Lung microvascular endothelial cell (primary cell): ENCODE data around the gene ZNF774. TPM values are rescaled to one million over a fixed set of nuclear protein-coding genes. Genes with fewer than 3 reads are reported as not detected.
"Not testable (repeated sequence)": the region's sequence is repeated elsewhere in the genome, so short reads cannot be mapped to it uniquely, and the experiment has no call there.

Source experiments
- DNase-seq, 2 donors: peaks; one replicate each; pipeline versions ENCODE4 v3.0.0 to v3.0.0-alpha.2; 2010; ENCODE audit warnings: low read depth in 2 of 2
- total RNA-seq: library from RNA; depleted of rRNA; stranded (reverse); fragments of >200 nt; gene quantifications from 2 replicates; pipeline ENCODE4 v1.2.1, GENCODE V29; 2014

Gene ZNF774
- 0.65 and 0.79 TPM in 2 replicates for total RNA-seq

- peak; percentile 93 to 97 for DNase-seq
Observed at GRCh38 chr15:90352107-90352893, at the start of gene ZNF774. TSS of gene ZNF774 (plus strand) at chr15:90352284. CDS start at chr15:90354661, 2,377 bp downstream.

DNA sequence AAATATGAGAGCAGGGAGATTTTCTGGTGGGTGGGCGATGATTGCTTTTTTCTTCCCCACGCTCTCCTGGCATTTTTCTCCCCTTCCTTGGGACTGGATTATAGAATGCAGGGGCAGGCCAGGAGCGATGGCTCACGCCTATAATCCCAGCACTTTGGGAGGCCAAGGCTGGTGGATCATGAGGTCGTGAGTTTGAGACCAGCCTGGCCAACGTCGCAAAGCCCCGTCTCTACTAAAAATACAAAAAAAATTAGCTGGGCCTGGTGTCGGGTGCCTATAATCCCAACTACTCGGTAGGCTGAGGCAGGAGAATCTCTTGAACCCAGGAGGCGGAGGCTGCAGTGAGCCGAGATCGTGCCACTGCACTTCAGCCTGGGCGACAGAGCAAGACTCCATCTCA, 46.7 kb upstream of the ZNF774 start:
- not testable (repeated sequence) for DNase-seq

- no peak for DNase-seq
Observed at GRCh38 chr15:90305932-90306331, 46.2 kb upstream of the ZNF774 start.

DNA sequence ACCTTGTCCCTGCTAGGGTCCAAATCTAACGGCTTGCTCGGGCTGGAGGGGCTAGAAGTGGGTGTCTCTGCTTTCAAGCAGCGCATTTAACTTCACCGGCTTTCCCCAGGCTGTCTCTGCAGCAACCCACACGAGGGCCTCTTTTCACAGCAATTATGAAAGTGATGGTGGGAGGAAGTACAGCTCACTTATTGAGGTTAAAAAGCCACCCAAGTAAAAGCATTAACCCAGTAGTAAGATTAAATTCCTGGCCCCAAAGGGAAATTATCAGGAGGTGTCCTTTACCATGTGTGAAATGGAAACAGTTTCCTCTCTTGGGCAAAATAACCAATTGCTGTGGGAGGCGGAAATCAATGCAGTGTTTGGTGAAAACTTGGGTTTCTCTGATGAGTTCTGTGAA, 45.5 kb upstream of the ZNF774 start:
- peak in 1 of 2 donors; percentile 9 for DNase-seq

- DNase-seq = no peak
Observed at GRCh38 chr15:90307661-90308060, 44.4 kb upstream of the ZNF774 start.

DNA sequence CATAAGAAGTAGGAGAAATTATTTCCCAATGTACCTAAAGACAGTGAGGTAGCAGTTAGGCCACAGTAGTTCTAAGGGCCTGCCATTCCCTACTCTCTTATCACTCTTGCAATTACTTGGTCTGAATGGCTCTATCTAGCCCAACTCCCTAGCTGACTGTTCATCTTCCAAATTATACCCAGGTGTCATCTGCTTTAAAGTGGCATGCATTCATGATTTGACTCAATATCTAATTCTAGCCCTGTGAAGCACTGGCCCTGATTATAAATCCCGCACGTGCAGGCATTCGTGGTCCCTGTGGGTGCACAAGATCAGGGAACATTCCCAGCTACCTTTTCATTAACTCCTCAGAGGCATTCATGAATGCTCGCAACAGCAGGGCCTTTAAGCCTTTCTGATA, 43.1 kb upstream of the ZNF774 start:
- DNase-seq = no peak

GRCh38 chr15:90315278-90315982, 36.7 kb upstream of the ZNF774 start:
- peak; percentile 19 to 40 for DNase-seq

DNA sequence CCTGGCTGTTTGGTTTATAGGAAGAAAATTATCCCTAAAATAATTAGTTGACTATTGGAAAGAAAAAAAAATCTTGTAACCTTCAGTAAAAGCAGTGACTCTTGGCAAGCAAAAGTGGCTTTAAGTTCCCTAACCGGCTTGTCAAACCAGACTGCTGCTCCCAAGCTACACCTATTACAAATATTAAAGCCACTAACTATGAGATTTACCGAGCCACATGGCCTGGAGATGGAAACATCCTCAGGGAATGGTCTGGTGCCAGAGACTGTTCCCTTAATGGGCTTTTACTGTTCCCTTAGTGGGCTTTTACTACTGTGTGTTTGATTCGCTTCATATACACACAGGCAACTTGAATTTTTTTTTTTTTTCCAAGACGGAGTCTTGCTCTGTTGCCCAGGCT, 35.9 kb upstream of the ZNF774 start:
- no peak for DNase-seq

- DNase-seq = no peak
Observed at GRCh38 chr15:90318591-90318990, 33.5 kb upstream of the ZNF774 start.

DNA sequence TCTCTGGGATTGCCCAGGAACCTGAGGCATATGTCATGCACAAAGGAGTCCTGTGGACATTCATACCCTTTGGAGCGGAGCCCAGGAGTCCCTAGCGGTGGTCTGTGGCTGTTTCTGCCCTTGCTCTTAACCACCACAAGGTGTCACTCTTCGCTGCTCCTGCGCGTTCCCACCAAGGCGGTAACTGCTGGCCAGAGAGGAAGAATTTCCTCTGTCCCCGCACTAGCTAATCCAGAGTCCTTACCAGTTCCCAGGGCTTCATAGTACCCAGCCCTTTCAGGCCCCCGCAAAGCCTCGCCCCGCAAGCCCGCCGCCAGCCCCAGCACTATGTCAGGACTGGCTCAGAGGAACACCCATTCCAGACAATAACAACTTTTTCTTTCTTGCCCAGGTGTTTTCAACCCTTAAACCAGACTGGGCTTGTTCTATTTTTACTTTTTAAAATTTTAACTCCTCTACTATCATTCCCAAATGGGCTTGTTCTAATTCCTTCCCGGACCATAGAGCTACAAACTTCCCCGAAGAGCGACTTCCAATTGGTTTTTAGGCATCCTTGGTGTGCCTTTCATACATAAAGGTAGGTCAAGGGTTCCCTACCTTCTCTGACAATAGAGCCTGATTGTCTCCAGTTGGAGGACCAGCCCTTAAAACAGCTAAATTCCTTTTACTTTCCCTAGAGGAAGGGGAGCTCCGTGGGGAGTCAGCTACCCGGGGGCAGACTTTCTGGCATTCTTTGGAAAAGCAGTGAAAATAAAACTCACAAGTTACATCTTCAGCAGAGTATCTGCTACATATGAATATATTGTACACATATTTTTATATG, 31.8 kb upstream of the ZNF774 start:
- peak; percentile 91 for DNase-seq

DNA sequence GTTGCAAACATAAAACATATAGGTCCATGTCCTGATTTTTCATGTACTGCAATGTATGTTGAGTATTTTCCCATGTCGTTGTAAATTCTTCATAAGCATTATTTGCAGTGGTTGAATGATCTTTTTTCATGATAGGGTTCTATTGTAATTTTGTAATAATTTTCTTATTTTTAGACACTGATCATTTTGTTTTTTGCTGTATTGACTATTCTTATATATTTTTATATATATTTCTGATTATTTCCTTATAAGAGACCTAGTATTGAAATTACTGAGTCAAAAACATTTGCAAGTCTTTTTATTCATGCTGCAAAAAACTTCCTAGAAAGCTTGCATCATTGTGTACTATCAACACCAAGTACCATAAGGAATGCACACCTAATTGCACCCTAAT, 31.2 kb upstream of the ZNF774 start:
- no peak for DNase-seq

DNA sequence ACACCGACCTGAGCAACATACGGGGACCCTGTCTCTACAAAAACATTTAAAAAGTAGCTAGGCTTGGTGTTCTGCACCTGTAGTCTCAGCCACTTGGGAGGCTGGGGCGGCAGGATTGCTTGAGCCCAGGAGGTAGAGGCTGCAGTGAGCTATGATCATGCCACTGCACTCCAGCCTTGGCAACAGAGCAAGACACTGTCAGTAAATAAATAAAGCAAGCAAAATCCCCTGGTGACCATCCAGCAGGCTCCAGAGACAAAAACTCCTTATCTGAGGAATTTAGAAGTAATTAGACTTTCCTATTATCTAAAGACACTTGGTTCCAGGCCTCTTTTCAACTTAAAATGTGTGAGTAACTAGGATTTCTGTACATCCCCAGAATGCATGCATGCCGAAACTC, 29.5 kb upstream of the ZNF774 start:
- DNase-seq = no peak

DNA sequence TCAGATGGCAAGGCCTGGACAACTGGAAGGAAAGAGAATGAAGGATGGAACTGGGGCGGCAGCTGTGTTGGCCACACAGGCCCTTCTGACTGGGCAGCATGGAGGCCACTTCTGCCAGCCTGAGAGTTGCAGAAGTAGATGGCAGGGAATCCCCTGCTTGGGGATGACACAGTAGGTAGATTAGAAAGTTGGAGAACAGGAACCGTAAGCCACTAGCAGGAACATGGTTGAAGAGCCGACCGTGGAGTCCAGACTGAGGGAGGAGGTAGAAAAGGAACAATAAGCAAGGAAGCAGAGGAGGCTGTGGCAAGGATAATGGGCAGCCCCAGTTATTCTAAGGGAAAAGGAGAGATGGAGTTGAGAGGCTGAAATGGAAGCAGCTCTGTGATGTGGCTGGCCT, 26.4 kb upstream of the ZNF774 start:
- DNase-seq = no peak

DNA sequence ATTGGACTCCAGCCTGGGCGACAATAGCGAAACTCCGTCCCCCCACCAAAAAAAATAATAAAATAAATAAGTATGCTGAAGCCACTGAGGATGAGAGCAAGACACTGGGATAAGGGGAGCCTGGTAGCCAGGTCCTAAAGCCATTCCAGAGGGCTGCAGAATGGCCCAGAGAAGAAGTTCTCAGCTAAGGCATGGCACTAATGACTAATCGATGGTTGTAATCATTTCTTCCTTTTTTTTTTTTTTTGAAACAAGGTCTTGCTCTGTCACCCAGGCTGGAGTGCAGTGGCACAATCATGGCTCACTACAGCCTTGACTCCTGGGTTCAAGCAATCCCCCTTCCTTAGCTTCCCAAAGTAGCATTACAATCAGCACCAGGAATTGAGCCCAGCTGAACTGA, 25.6 kb upstream of the ZNF774 start:
- no peak for DNase-seq

GRCh38 chr15:90327311-90327710, 24.8 kb upstream of the ZNF774 start:
- DNase-seq = no peak

- DNase-seq = no peak
Observed at GRCh38 chr15:90334304-90334731, 17.8 kb upstream of the ZNF774 start.

GRCh38 chr15:90336705-90337141, 15.4 kb upstream of the ZNF774 start:
- DNase-seq = no peak

- DNase-seq = no peak
Observed at GRCh38 chr15:90337256-90337655, 14.8 kb upstream of the ZNF774 start.

DNA sequence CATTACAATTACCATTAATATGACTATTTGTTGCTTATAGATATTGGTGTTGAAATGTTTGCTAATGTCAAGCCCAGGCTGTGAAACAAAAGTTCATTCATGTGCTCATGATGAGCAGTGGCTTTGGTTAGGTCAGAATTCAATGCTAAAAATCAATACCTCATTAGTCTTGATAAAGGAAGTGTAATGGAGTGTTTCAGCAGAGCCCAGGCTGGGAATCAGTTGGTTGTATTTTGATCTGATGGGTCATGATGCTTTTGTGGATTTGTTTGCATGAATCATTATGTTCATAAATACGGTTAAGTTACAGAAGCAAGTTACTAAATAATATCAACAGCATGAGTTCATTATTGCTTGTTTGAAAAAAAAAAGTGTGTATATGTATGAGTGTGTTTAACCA, 13.6 kb upstream of the ZNF774 start:
- DNase-seq = no peak

- no peak for DNase-seq
Observed at GRCh38 chr15:90340345-90340744, 11.7 kb upstream of the ZNF774 start.

DNA sequence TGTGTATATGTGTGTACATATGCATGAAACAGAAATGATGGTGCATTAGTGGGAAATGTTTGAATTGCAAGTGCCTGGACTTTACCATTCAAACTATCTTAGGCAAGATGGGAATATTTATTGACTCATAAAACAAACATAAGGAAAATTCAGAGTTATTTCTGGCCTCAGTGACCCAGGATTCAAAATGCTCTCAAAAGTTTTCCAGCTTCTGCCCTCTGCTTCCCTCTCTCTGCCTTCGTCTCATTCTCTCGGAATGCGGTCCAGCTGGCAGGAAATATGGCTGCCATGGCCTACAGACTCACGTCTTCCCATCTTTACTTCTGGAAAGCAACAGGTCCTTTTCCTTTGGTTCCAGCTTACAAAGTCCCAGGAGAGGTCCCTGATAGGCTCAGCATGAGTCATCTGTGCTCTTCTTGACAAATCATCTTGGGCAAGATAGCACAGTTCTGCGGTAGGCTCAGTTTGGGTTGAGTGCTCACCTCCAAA, 8.7 kb upstream of the ZNF774 start:
- DNase-seq = peak in 1 of 2 donors; percentile 40

GRCh38 chr15:90344662-90345061, 7.4 kb upstream of the ZNF774 start:
- DNase-seq = no peak
